Right ventricle myocardium inferior (tissue), 1 donor: ENCODE results near the gene CEMIP. TPM values are rescaled to one million over a fixed set of nuclear protein-coding genes. Genes with fewer than 3 reads are reported as not detected.

Source experiments
- ATAC-seq: fragments of 200-7000 bp; cut with Tn5 transposase; one replicate; pipeline ENCODE4 v1.9.1; 2020; ENCODE audit warnings: mild to moderate bottlenecking, moderate library complexity
- DNase-seq: peaks from one replicate; pipeline ENCODE4 v3.0.0; 2021; ENCODE audit errors: missing footprints
- intact Hi-C: fragments of 100-400 bp; cut with DNase I; formaldehyde crosslinking; loops from one replicate; pipeline ENCODE4 v1.11.0; 2022
- total RNA-seq: library from RNA; stranded (reverse); fragmentation: NEBNext Ultra II Directional; extraction: Animal tissue kit (Norgen Biotek cat#: 25700); gene quantifications from one replicate; pipeline ENCODE4 v1.2.1, GENCODE V29; 2021
- donor health status: DM: no; HTN: yes; CAD: no; lungs with severe emphysema.

CEMIP gene
- total RNA-seq, 1 donor from 2014 or later = 0.14 TPM

GRCh38 chr15:80803580-80804525 lies 24.7 kb downstream of the CEMIP start:
- intact Hi-C loops = no loop called here
- DNase-seq (no peak), ATAC-seq (no peak)

GRCh38 chr15:80804970-80805495 lies 25.9 kb downstream of the CEMIP start:
- intact Hi-C loops = no loop called here
- ATAC-seq (no peak), DNase-seq (no peak)

- no peak for ATAC-seq
- intact Hi-C loops = no loop called here
- DNase-seq = no peak
These were observed 32.7 kb downstream of the CEMIP start for GRCh38 chr15:80811781-80812315.

DNA sequence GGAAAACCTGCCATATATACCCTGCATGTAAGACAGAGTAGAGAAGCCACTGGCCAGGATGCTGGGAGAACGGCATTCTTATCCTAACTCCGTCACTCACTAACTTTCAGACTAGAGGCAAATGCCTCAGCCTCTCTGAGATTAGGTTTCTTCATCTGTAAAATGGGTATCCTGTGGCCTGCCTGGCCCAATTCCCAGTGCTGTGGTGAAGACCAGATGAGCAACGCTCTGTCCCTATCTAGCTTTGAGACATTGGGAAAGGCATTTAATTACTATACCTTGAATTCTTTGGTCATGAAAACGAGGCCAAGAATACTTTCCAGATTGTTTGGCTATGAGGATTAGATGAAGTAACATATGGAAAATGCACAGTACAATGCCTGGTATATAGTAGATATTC lies 35.9 kb downstream of the CEMIP start:
- no peak for ATAC-seq
- intact Hi-C loops = no loop called here
- DNase-seq = no peak

DNA sequence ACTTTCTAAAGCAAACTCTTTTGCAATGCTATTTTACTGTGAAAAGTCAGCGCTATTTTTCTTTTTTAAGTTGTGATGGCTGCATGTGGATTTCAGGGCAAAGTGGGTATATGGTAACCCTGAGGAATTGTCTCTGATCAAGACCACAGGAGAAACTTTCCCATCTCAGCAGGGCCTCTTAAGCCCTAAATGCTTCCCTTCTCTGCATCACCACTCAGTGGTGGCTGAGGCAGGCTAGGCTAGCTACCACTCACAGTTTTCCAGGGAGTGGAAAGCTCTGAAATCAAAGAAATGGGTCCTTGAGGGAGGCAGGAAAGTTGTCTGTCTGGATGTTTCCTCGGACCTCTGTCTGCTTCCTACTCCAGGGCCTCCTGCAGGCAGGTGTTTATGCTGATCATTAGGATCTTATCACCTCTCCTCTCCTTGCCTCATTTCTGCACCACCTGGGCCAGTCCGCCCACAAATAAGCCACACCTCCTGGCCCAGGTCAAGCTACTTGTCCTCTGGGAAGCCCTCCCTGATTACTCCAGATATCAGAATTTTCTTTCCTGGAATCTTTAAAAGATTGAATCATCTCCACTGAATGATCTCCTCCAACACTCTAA lies 37.0 kb downstream of the CEMIP start:
- intact Hi-C loops = no loop called here
- ATAC-seq = no peak
- DNase-seq = no peak

DNA sequence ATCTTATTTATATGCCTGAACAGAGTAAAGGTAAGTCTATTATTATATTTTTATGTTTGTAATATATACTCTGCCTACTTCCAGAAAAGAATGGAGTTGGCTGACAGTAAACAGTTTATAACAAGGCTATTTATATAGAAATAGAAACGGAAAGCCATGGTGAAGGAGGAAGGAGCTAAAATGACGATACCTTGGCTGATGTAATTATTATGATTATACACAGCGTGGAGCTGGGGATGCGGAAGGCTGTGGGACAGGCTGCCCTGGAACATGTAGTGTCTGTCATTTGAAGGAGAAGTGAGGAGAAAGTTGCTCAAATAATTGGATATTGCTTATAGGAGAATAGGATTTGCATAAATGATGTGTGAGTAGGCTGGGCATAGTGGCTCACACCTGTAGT lies 37.8 kb downstream of the CEMIP start:
- intact Hi-C loops = no loop called here
- ATAC-seq (no peak), DNase-seq (no peak)

DNA sequence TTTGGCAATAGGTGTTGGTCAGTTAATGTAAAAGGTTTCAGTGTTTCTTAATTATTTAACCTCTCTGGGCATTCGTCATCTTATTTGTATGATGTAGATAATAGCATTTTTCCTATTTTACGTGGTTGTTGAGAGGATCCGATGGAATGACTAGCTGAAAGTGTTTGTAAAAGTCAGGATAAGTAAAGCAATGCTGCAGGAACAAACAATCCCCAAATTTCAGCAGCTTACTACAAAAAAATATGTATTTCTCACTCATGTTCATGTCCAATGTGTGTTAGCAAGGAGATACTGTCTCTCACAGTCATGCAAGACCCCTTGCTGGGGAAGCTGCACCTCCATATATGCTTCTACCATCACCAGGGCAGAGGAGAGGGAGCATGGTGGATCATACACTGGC lies 38.7 kb downstream of the CEMIP start:
- intact Hi-C loops = no loop called here
- ATAC-seq = no peak
- no peak for DNase-seq

GRCh38 chr15:80819001-80819400 lies 39.8 kb downstream of the CEMIP start:
- intact Hi-C loops = no loop called here
- ATAC-seq = no peak
- no peak for DNase-seq

- DNase-seq (no peak), ATAC-seq (no peak)
- intact Hi-C loops = no loop called here
These were observed 40.9 kb downstream of the CEMIP start for GRCh38 chr15:80820092-80820491.

DNA sequence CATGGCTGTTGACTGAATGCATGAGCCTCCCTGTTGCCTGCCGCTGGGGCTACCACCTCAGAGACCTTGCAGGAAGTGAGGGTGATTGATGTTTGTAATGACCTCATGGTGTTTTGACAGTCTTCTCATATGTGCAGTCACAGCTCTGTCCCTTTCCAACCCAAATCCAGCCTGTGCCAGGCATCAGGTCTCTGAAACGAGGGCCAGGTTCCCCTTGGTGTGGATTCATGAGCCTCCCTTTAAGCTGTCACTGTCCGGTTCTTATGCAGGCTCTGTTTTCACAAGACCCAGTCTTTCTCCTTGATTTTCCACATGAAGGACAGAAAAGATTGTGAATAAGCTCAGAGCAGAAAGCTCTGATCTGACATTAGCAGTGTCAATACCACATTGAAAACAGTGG lies 43.1 kb downstream of the CEMIP start:
- intact Hi-C loops = no loop called here
- no peak for DNase-seq
- no peak for ATAC-seq

GRCh38 chr15:80822676-80823075 lies 43.5 kb downstream of the CEMIP start:
- intact Hi-C loops = no loop called here
- ATAC-seq = no peak

GRCh38 chr15:80823120-80823519 lies 44.0 kb downstream of the CEMIP start:
- ATAC-seq (no peak), DNase-seq (no peak)
- intact Hi-C loops = no loop called here

More at GRCh38 chr15:80822676-80823075, 43.5 kb downstream of the CEMIP start:
- DNase-seq = no peak

- intact Hi-C loops = no loop called here
- ATAC-seq = no peak
- DNase-seq = no peak
These were observed 44.8 kb downstream of the CEMIP start for GRCh38 chr15:80823995-80824394.

GRCh38 chr15:80825361-80826030 lies 46.3 kb downstream of the CEMIP start:
- intact Hi-C loops = no loop called here
- ATAC-seq (peak; percentile 60), DNase-seq (no peak)

- ATAC-seq (no peak), DNase-seq (no peak)
- intact Hi-C loops = no loop called here
These were observed 49.6 kb downstream of the CEMIP start for GRCh38 chr15:80828796-80829195.

DNA sequence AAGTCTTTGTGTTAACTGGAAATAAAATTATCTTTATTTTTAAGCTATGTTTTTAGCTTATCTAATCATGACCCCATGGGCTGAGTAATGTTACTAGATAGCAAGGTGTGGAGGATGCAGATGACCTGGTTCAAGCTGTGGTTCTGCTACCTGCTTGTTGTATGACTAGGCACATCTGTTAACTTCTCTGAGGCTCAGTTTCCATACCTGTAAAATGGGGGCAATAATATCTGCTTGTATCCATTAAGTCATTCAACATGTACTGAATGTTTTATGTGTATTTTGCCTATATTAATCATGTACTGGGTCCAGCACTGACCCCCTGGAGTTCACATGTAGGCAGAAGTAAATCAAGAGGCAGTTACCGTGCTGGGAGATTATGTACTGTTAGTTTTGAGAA lies 51.5 kb downstream of the CEMIP start:
- intact Hi-C loops = no loop called here
- DNase-seq (no peak), ATAC-seq (no peak)

DNA sequence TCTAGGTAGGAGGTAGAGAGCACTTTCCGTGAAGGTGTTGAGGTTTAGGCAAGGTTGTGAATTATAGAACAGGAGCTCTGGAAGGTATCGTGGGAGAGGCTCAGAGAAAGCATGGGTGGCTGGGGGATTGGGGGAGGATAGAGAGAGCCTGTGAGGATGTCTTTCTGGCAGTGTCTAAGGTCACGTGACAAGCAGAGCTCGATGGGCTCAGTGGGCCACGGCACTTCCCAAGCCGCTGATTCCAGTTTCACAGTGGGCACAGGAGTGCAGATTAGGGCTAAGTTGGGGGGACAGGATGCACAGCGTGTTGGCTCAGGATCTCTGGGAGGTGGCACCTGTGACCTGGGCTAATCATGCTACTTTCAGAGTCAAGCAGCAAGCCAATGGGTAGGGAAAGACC lies 52.0 kb downstream of the CEMIP start:
- no peak for ATAC-seq
- DNase-seq = no peak
- intact Hi-C loops = no loop called here

DNA sequence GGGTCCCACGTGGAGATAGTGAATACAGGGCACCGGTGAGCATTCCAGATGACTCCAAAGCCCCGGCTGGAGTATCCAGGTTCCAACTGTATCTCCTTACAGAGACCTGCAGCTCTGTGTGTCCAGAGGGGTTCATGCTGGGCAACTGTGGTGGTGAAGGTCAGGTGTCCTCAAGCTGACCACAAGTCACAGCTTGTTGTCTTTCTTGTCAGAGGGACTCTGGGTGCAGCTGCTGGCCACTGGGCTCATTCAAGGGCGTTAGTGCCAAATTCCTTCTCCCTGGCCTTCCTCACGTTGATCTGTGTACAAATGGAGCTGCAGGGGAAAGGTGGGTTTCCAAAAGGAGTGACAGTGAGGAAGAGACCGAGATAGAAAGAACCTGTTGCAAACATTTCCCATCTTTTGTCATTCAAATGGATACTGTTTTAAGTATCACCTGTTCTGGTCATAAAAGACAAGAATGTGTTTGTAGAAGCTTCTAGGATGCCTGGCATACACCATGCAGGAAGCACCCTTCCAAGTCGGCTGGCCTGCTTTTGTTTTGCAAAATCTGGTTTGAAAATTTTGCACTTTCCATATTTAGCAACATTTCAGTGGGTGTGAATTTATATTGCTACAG lies 52.5 kb downstream of the CEMIP start:
- ATAC-seq (no peak), DNase-seq (no peak)
- intact Hi-C loops = no loop called here

- ATAC-seq (no peak), DNase-seq (no peak)
- intact Hi-C loops = no loop called here
These were observed 53.5 kb downstream of the CEMIP start for GRCh38 chr15:80832686-80833085.
